ENCODE data around the gene GADD45B.

GADD45B gene

GRCh38 chr19:2475702-2476450 is at the start of gene GADD45B:
Gene GADD45B, plus strand, starts transcription at chr19:2476127. Its CDS starts 232 bp downstream, at chr19:2476359.
- peak; percentile 65 for DNase-seq

- DNase-seq = no peak
Measured at GRCh38 chr19:2426611-2427428, 49.1 kb upstream of the GADD45B start.

- DNase-seq = peak; percentile 92
Measured at GRCh38 chr19:2427429-2428320, 48.3 kb upstream of the GADD45B start, which contains the start of gene TIMM13. Gene TIMM13, minus strand, starts transcription at chr19:2427586. Its CDS starts 53 bp downstream, at chr19:2427533.

GRCh38 chr19:2428321-2428690 is 47.6 kb upstream of the GADD45B start:
- DNase-seq = no peak

- DNase-seq = no peak
Measured at GRCh38 chr19:2428756-2429711, 46.9 kb upstream of the GADD45B start.

DNA sequence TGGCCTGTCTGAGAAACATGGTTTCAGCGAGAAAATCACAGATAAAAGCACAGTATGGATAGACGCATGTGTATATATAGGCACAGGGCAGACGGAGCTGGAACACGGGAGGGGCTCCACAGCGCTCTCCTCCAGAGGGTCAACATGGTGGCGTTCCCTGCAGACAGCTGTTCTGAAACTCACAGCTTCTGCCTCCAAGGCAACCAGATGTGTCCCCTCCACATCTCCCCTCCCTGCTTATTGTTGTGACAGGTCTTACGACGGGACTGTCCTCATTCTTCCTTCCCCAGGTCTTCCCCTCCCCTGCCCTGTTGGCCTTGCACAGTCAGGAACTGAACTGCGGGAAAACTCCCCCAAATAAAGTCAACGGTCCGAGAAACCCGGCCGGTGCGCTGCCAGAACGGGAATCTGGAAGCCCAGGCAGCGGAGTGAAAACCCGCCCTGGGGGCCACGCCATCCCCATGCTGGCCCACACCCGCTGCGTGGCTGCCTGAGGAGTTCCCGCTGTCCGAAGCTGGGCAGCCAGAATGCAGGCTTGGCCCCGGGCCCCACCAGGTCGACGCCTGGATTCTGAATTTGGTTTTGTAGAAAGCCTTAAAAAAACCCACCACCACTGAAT is 45.9 kb upstream of the GADD45B start:
- DNase-seq = no peak

- no peak for DNase-seq
Measured at GRCh38 chr19:2431318-2432055, 44.4 kb upstream of the GADD45B start.

DNA sequence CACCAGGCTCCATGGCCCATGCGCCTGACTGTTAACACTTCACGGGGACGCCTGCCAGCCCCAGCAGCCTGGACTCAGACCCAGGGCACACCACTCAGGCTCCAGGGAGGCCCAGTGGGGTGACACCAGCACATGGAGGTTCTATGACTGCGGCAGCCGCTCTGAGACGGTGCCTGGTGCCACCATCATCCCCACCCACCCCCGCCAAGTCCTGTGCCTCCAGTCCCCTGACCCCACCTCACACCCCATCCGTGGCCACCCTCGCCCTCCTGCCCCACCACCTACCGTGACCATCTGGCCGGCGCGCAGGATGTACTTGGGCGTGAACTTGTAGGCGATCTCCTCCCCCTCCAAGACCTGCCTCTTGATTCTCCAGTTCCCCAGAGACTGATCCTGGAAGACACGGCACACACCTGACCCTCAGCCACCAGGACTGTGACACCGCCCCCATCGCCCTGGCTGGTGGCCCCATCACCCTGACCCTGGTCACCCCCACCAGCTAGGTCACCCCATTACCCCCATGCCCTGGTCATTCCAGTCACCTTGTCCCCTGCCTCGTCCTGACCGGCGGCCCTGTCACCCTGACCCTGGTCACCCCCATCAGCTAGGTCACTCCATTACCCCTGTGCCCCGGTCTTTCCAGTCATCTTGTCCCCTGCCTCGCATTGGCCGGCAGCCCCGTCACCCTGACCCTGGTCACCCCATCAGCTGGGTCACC is 43.6 kb upstream of the GADD45B start:
- no peak for DNase-seq

- DNase-seq = no peak
Measured at GRCh38 chr19:2433854-2434253, 42.1 kb upstream of the GADD45B start.

DNA sequence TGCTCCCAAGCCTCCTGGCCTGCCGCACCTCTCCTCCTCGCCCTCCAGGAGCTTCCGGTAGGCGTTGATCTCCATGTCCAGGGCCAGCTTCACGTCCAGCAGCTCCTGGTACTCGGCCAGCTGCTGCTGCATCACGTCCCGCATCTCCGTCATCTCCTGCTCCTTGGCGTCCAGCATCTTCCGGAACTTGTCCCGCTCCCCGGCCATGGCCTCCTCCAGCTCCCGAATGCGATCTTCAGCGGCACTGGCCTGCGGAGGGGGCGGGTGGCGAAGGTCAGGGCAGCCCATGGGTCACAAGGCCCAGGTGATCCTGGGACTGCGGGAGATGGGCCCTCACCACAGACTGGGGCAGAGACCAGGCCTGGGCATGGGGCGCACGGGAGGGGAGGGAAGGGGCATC is 41.7 kb upstream of the GADD45B start:
- no peak for DNase-seq

- no peak for DNase-seq
Measured at GRCh38 chr19:2434721-2435265, 41.1 kb upstream of the GADD45B start.

GRCh38 chr19:2436384-2436783 is 39.5 kb upstream of the GADD45B start:
- DNase-seq = no peak

DNA sequence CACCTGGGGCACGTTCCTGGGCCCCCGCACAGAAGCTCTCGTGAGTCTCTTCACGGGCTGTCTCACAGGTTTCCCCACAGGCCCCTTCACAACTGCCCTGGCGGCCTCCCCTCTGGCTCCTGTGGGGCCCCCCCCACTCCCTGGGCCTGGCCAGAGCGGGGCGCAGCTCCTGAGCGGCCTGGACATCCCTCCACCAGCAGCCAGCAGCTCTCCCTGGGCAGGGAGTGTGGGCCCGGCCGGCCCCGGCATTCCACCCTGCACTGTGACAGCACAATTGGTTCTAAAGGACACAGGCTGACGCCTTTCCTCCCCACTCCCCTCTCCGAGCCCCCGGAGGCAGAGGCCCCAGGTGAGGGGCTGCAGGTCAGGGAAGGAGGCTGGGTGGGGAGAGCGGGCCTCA is 39.0 kb upstream of the GADD45B start:
- no peak for DNase-seq

GRCh38 chr19:2438178-2438577 is 37.7 kb upstream of the GADD45B start:
- DNase-seq = no peak

GRCh38 chr19:2440515-2440914 is 35.4 kb upstream of the GADD45B start:
- DNase-seq = no peak

DNA sequence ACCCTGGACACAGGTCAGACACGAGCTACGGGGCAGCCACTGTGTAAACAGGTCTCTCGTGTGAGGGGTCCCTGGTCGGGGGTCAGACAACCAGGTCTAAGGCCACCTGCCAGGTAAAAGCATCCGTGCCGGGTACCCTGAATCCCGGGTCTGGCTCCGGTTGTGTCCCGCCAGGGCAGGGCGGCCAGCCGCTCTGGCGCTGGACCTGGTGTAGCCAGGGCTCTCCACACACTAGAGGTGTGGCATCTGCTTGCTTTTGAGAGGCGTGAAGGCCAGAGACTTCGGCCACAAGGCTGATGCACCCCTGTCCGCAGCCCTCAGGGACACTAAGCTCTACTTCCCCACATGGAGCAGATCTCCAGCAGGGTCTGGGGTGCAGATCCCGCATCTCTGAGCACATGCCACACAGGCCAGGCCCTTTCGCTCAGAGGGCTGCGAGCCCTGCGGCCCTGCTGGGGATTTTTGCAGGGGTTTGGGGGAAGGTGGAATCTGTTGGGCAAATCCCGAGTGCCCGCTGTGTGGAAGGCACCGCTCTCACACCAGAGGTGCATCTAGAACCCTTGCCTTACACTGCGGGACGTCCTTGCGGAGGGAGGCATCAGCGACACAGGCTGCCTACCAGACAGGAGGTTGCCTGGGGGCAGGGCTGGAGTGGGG is 34.7 kb upstream of the GADD45B start:
- no peak for DNase-seq

DNA sequence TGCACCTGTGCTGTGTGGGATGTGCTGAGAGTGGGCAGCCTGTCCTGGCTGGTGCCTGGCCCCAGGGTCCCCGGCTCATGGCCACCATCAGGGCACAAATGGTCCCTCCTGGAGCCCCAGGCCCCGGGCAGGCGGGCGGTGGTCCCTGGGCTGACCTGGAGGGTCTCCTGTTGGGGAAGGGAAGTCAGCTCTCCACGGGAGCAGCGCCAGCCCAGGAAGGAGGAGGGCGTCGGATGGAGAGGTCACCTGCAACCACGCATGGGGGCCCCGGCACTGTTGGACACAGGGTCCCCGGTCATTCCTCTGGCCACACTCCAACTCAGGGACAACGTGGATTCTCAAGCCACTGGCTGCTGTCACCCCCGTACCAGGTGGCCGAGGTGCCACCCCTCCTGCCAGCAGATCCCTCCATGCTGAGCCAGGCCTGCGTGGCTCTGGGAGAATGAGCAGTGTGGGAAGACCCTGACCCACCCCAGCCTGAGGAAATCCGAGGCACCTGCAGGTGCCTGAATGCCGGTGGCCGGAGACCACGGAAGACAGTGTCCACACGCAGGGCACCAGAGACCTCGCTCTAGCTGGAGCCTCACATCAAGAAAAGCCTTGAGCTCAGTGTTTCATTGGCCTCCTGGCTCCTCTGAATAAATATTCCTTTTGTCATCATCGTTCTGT is 32.7 kb upstream of the GADD45B start:
- no peak for DNase-seq

DNA sequence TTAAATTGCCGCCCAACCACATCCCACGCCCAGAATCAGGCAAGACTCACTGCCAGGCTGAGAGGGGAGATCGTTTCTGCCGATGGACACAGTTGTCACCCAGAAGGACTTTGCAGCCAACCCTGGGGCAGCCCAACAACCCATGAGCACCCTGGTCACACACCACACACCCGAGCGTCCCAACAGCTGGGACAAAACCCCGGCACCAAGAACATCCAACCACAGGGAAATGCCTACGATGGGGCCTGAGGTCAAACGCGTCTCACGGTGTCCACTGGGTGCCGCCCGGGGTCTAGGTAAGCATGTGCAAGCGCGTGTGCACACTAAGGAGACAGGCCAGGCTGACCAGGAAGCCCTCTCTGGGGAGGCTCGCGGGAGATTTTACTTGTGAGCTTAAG is 32.1 kb upstream of the GADD45B start:
- DNase-seq = no peak
